Measurements from ENCODE around the gene PTBP3.

Gene PTBP3

DNA sequence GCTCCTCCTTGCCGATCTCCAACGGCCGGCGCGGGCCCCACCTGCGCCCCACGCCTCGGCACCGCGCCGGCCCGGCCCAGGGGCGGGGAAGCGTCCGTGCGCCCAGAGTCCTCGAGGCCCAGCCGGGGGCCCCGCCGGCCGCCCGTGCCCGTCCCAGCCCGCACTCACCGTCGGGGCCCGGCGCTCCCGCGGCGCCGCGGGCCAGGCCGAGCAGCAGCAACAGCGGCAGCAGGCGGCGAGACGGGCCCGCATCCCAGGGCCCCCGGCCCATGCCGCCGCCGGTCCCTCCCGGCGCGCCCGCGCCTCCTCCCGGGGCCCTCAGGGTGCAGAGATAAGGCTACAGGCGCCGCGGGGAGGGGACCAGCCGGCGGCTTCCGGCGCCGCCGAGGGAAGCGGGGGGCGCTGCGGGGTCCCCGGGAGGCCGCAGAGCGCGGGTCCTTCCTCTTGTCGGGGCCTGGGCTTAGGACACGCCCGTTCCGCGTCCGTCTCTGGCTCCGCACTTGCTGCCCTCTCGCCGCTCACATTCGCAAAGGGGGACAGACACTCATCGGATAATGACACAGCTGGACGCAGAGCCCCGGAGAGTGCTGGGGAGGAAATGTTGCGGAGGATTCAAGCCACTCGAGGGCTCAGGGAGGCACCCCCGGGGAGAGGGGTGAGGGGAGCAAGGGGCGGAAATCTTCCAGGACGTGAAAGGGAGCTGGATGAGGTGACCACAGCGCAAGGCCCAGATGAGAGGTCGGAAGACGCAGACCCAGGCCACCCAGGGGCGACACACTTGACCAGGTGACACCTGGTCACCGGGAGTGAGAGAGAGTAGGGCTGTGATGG lies 158.2 kb downstream of the PTBP3 start, which contains the start of gene SUSD1:
SUSD1 (minus strand) TSS at position 333 of the 831 bp plus-strand sequence; CDS start at position 271, 62 bp downstream.
- H2AFZ ChIP-seq, result peak within 1 kb of the TSS; percentile 83
- H3K27ac ChIP-seq, result no peak within 1 kb of the TSS
- no peak within 1 kb of the TSS for H3K9ac ChIP-seq
- no peaks in the 10 kb centered on the region for H3K9me3 ChIP-seq (ENCODE audit: control insufficient read depth, low read length)
- no peak within 1 kb of the TSS for H3K4me3 ChIP-seq (ENCODE audit: low read depth, low read length)
- no peaks in the 10 kb centered on the region for H3K36me3 ChIP-seq (ENCODE audit: control insufficient read depth, insufficient read depth, low read length)
- no peaks in the 10 kb centered on the region for H3K79me2 ChIP-seq
- H3K4me2 ChIP-seq (ENCODE audit: low read length), result peak within 1 kb of the TSS; percentile 51
- H3K27me3 ChIP-seq (ENCODE audit: control insufficient read depth, insufficient read depth, low read length), result no peaks in the 10 kb centered on the region
- H3K4me1 ChIP-seq, result no peaks in the 10 kb centered on the region
- TF ChIP-seq CTCF (IDR thresholded peaks at IDR 0.05), result no peak

- Histone ChIP-seq H3K9ac (no peak overlapping the region), H2AFZ (peak overlapping the region; percentile 56), H3K4me1 (no peaks in the 10 kb centered on the region), H3K27me3 (ENCODE audit: control insufficient read depth, insufficient read depth, low read length) (no peaks in the 10 kb centered on the region), H3K79me2 (no peaks in the 10 kb centered on the region), H3K36me3 (ENCODE audit: control insufficient read depth, insufficient read depth, low read length) (no peaks in the 10 kb centered on the region), H3K4me2 (ENCODE audit: low read length) (peak overlapping the region; percentile 51), H3K27ac (no peak overlapping the region), H3K9me3 (ENCODE audit: control insufficient read depth, low read length) (no peaks in the 10 kb centered on the region), H3K4me3 (ENCODE audit: low read depth, low read length) (no peak overlapping the region)
- TF ChIP-seq CTCF (IDR thresholded peaks at IDR 0.05), result no peak
Observed at GRCh38 chr9:112174222-112174964, 159.0 kb downstream of the PTBP3 start.

DNA sequence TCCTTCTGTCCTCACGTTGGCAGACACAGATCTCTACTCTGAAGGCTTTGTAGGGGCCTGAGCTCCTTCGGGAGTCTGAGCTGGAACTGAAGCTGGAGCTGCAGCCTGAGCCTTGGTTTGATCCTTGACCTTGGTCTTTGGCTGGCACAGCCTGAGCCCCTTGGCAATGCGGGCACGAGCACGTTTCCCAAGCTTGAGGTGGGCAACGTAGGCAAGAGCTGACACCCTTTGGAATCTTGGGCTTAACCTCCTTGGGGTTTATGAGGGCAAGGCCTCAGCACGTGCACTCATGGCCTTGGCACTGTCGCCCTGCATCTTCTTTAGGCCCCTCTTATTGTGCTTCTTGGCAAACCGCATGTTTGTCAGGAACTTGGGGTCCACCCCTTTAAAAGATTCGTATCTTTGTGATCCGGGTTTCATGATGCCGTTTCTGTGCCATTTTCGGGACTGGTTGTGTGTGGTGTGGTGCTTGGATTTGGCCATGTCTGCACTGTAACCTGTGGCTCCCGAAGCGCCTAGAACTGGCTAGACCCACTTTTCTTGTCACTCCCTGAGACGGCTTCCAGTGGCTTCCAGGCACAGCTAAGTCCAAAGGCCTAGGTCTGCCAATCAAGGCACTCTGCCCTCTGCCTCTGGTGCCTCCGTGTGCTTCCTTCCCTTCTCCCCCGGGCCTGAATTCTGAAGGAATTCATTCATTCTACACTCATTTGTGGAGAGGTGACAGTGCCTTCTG lies 159.8 kb downstream of the PTBP3 start:
- Histone ChIP-seq H3K36me3 (ENCODE audit: control insufficient read depth, insufficient read depth, low read length) (no peaks in the 10 kb centered on the region), H3K27ac (no peak overlapping the region), H2AFZ (no peak overlapping the region), H3K27me3 (ENCODE audit: control insufficient read depth, insufficient read depth, low read length) (no peaks in the 10 kb centered on the region), H3K79me2 (no peaks in the 10 kb centered on the region), H3K4me2 (ENCODE audit: low read length) (no peak overlapping the region), H3K4me3 (ENCODE audit: low read depth, low read length) (no peak overlapping the region), H3K9me3 (ENCODE audit: control insufficient read depth, low read length) (no peaks in the 10 kb centered on the region), H3K9ac (no peak overlapping the region), H3K4me1 (no peaks in the 10 kb centered on the region)
- TF ChIP-seq CTCF (IDR thresholded peaks at IDR 0.05), result no peak

- H3K9ac ChIP-seq, result no peak overlapping the region
- H3K9me3 ChIP-seq (ENCODE audit: control insufficient read depth, low read length), result no peaks in the 10 kb centered on the region
- TF ChIP-seq CTCF (IDR thresholded peaks at IDR 0.05), result no peak
Observed at GRCh38 chr9:112170968-112171367, 162.5 kb downstream of the PTBP3 start.

More at GRCh38 chr9:112170968-112171367, 162.5 kb downstream of the PTBP3 start:
- H3K27me3 ChIP-seq (ENCODE audit: control insufficient read depth, insufficient read depth, low read length), result no peaks in the 10 kb centered on the region
- H3K4me3 ChIP-seq (ENCODE audit: low read depth, low read length), result no peak overlapping the region
- H3K4me2 ChIP-seq (ENCODE audit: low read length), result no peak overlapping the region
- no peaks in the 10 kb centered on the region for H3K36me3 ChIP-seq (ENCODE audit: control insufficient read depth, insufficient read depth, low read length)
- no peaks in the 10 kb centered on the region for H3K79me2 ChIP-seq
- H2AFZ ChIP-seq, result no peak overlapping the region
- H3K27ac ChIP-seq, result no peak overlapping the region
- no peaks in the 10 kb centered on the region for H3K4me1 ChIP-seq
